Measurements from ENCODE around the gene HVCN1.

- no peak for TF ChIP-seq RARB (CRISPR knock-in tag; IDR thresholded peaks at IDR 0.05)
- TF ChIP-seq CSRNP3 (CRISPR knock-in tag; IDR thresholded peaks at IDR 0.05), result no peak
- TF ChIP-seq SNAI2 (CRISPR knock-in tag; IDR thresholded peaks at IDR 0.05), result no peak
- no peak for TF ChIP-seq ZFP3 (CRISPR knock-in tag; IDR thresholded peaks at IDR 0.05)
- TF ChIP-seq CREB5 (CRISPR knock-in tag; IDR thresholded peaks at IDR 0.05; ENCODE audit: low read depth), result no peak
- no peak for TF ChIP-seq ARNTL (CRISPR knock-in tag; IDR thresholded peaks at IDR 0.05; ENCODE audit: borderline replicate concordance, low read depth)
- no peak for TF ChIP-seq OSR1 (CRISPR knock-in tag; IDR thresholded peaks at IDR 0.05)
- TF ChIP-seq ESRRG (CRISPR knock-in tag; IDR thresholded peaks at IDR 0.05), result no peak
- no peak for TF ChIP-seq GLIS3 (CRISPR knock-in tag; IDR thresholded peaks at IDR 0.05)
- TF ChIP-seq TSHZ2 (CRISPR knock-in tag; IDR thresholded peaks at IDR 0.05), result no peak
- no peak for TF ChIP-seq PATZ1 (CRISPR knock-in tag; IDR thresholded peaks at IDR 0.05; ENCODE audit: borderline replicate concordance)
These were observed 30.7 kb downstream of the HVCN1 start for GRCh38 chr12:110658242-110658641.

Data from SK-N-SH treated with all-trans-retinoic acid at 6 μM for 48 hours (cell line).